HL-60 (cell line): ENCODE measurements around the gene HSPA2.

Experiments used
- DNase-seq, 2 experiments: peaks; one replicate each; pipeline ENCODE4 v3.0.0-alpha.2; 2010 to 2020; ENCODE audit warnings: low read depth in 1 of 2, low spot score in 1 of 2
- H3K27ac ChIP-seq: fragments of 250-450 bp; sonication (Bioruptor Pico); replicated peaks from 2 replicates; pipeline ENCODE4 v1.5.1; 2020; ENCODE audit warnings: mild to moderate bottlenecking, moderate library complexity
- H3K27me3 ChIP-seq: fragments of 250-450 bp; sonication (Bioruptor Pico); 2 replicates; pipeline ENCODE4 v1.5.1; 2021; ENCODE audit warnings: mild to moderate bottlenecking, moderate library complexity; ENCODE audit not compliant: insufficient read depth, poor library complexity, severe bottlenecking
- H3K4me3 ChIP-seq: replicated peaks from 2 replicates; pipeline ENCODE4 v1.5.1; 2011; ENCODE audit warnings: mild to moderate bottlenecking, control low read depth, low read length; ENCODE audit not compliant: insufficient read depth
- GABPA ChIP-seq: IDR thresholded peaks from 2 replicates; pipeline ENCODE4 v1.6.1; 2012; ENCODE audit warnings: low read depth
- POLR2AphosphoS5 ChIP-seq: IDR thresholded peaks from 2 replicates; pipeline ENCODE4 v1.6.1; 2012; ENCODE audit warnings: low read depth
- SPI1 ChIP-seq: IDR thresholded peaks from 2 replicates; pipeline ENCODE4 v1.6.1; 2012; ENCODE audit warnings: low read depth, mild to moderate bottlenecking, borderline replicate concordance
- TF ChIP-seq, protein P1 (sequence below): IDR thresholded peaks from one replicate; pipeline ENCODE4 v1.5.1; 2011; ENCODE audit warnings: low read length, control low read depth, inconsistent platforms; ENCODE audit not compliant: insufficient read depth
- TF ChIP-seq, protein P2 (sequence below): IDR thresholded peaks from 2 replicates; pipeline ENCODE4 v1.6.1; 2012; ENCODE audit warnings: low read depth; ENCODE audit not compliant: insufficient replicate concordance

The HSPA2 gene

DNA sequence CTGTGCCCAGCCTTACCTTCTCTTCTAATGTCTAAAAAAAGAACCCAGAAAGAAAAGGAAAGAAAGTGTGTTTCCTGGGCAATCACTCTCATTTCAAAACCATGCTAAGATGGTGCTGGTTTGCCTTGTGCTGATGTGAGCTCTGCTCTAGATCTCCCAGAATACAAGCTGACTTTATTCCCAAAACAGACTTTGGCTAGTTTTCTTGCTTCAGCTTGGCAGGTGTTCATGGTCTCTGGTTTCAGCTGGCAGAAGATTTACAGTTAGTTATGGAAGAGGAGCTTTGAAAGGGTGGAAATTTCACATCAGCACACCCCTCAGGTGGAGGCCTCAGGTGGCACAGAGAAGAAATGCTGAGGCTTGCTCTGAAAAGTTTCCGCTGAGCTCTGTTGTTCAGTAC, 43.6 kb downstream of the HSPA2 start:
- Histone ChIP-seq H3K27me3 (no peaks in the 10 kb centered on the region), H3K27ac (no peak overlapping the region), H3K4me3 (no peak overlapping the region)
- no peak for DNase-seq
- TF ChIP-seq SPI1 = no peak
- TF ChIP-seq, protein P1, sequence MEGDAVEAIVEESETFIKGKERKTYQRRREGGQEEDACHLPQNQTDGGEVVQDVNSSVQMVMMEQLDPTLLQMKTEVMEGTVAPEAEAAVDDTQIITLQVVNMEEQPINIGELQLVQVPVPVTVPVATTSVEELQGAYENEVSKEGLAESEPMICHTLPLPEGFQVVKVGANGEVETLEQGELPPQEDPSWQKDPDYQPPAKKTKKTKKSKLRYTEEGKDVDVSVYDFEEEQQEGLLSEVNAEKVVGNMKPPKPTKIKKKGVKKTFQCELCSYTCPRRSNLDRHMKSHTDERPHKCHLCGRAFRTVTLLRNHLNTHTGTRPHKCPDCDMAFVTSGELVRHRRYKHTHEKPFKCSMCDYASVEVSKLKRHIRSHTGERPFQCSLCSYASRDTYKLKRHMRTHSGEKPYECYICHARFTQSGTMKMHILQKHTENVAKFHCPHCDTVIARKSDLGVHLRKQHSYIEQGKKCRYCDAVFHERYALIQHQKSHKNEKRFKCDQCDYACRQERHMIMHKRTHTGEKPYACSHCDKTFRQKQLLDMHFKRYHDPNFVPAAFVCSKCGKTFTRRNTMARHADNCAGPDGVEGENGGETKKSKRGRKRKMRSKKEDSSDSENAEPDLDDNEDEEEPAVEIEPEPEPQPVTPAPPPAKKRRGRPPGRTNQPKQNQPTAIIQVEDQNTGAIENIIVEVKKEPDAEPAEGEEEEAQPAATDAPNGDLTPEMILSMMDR = no peak
- TF ChIP-seq GABPA = no peak
- no peak for TF ChIP-seq POLR2AphosphoS5
- TF ChIP-seq, protein P2, sequence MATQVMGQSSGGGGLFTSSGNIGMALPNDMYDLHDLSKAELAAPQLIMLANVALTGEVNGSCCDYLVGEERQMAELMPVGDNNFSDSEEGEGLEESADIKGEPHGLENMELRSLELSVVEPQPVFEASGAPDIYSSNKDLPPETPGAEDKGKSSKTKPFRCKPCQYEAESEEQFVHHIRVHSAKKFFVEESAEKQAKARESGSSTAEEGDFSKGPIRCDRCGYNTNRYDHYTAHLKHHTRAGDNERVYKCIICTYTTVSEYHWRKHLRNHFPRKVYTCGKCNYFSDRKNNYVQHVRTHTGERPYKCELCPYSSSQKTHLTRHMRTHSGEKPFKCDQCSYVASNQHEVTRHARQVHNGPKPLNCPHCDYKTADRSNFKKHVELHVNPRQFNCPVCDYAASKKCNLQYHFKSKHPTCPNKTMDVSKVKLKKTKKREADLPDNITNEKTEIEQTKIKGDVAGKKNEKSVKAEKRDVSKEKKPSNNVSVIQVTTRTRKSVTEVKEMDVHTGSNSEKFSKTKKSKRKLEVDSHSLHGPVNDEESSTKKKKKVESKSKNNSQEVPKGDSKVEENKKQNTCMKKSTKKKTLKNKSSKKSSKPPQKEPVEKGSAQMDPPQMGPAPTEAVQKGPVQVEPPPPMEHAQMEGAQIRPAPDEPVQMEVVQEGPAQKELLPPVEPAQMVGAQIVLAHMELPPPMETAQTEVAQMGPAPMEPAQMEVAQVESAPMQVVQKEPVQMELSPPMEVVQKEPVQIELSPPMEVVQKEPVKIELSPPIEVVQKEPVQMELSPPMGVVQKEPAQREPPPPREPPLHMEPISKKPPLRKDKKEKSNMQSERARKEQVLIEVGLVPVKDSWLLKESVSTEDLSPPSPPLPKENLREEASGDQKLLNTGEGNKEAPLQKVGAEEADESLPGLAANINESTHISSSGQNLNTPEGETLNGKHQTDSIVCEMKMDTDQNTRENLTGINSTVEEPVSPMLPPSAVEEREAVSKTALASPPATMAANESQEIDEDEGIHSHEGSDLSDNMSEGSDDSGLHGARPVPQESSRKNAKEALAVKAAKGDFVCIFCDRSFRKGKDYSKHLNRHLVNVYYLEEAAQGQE = no peak

DNA sequence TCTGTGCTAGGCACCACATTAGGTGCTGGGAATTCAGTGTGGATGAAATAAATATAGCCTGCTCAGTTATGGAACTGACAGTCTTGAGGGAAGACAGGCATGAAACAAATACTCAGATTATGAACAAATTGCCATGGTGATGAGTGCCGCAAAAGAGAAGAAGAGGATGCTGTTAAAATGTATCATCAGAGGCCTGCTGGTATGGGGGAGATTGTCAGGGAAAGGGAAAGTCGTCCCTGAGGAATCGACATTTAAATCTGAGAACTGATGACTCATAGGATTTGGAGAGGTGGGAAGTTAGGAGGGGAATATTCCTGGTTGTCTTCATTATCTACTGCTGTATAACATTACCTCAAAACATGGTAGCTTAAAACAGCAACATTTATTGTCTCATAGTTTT, 51.3 kb downstream of the HSPA2 start:
- Histone ChIP-seq H3K27ac (no peak overlapping the region), H3K4me3 (no peak overlapping the region), H3K27me3 (no peaks in the 10 kb centered on the region)
- TF ChIP-seq, protein P1 = no peak
- TF ChIP-seq, protein P2 = no peak
- TF ChIP-seq GABPA (no peak), POLR2AphosphoS5 (no peak), SPI1 (no peak)
- no peak for DNase-seq
